B cell (primary cell): ENCODE results near the gene OPA1. TPM values are rescaled to one million over a fixed set of nuclear protein-coding genes. Genes with fewer than 3 reads are reported as not detected.

Experiments
- ATAC-seq: fragments of 200-7000 bp; cut with Tn5 transposase; one replicate; pipeline ENCODE4 v1.10.0; 2021; ENCODE audit warnings: low read depth, mild to moderate bottlenecking, moderate number of reproducible peaks, moderate library complexity
- CTCF ChIA-PET: fragments of 350-600 bp; sonication (Branson Sonifier 250); formaldehyde crosslinking; loops from one replicate; lab custom pipeline; 2021; ENCODE audit warnings: antibody characterized with exemption, inconsistent platforms; lab: Charles Lee
- POLR2A ChIA-PET: fragments of 350-600 bp; sonication (Branson Sonifier 250); formaldehyde crosslinking; loops from one replicate; lab custom pipeline; 2021; ENCODE audit warnings: antibody characterized with exemption; lab: Charles Lee
- DNase-seq: peaks from one replicate; pipeline ENCODE4 v3.0.0; 2013
- H2AFZ ChIP-seq: 2 replicates; pipeline ENCODE4 v1.6.1; 2012; ENCODE audit warnings: mild to moderate bottlenecking, low read depth, low read length; ENCODE audit not compliant: insufficient read depth, poor library complexity, severe bottlenecking
- H3K27ac ChIP-seq, 2 donors: 1 replicate in 1 of 2; 2 replicates in 1 of 2; pipeline ENCODE4 v1.5.1; 2012 to 2013; ENCODE audit warnings: low read length in 2 of 2, mild to moderate bottlenecking in 2 of 2, moderate library complexity in 1 of 2
- H3K27me3 ChIP-seq, 4 experiments: fragments of 200-600 bp in 1 of 4; sonication (generic) in 1 of 4; replicated peaks in 1 of 4; 1 replicate in 2 of 4; 2 replicates in 2 of 4; pipeline versions ENCODE4 v1.6.1 to v1.7.0; 2013 to 2016; ENCODE audit warnings: low read length in 3 of 4, mild to moderate bottlenecking in 2 of 4, mixed read lengths in 1 of 4, moderate library complexity in 1 of 4; ENCODE audit not compliant: insufficient read depth in 4 of 4, control insufficient read depth in 3 of 4; ENCODE audit errors: control extremely low read depth in 1 of 4
- H3K36me3 ChIP-seq, 2 experiments: replicated peaks in 1 of 2; 1 replicate in 1 of 2; 2 replicates in 1 of 2; pipeline versions ENCODE4 v1.6.1 to v1.7.1; 2013; ENCODE audit warnings: low read length in 1 of 2; ENCODE audit not compliant: insufficient read depth in 2 of 2, control insufficient read depth in 1 of 2; ENCODE audit errors: control extremely low read depth in 1 of 2, extremely low read depth in 1 of 2
- H3K4me1 ChIP-seq, 2 donors: fragments of 200-600 bp in 1 of 2; sonication (generic) in 1 of 2; 1 replicate in 1 of 2; 2 replicates in 1 of 2; pipeline versions ENCODE4 v1.5.1 to v1.6.1; 2013 to 2017; ENCODE audit warnings: low read length in 2 of 2; ENCODE audit not compliant: control insufficient read depth in 2 of 2, insufficient read depth in 2 of 2
- H3K4me2 ChIP-seq: replicated peaks from 2 replicates; pipeline ENCODE3; 2012; ENCODE audit warnings: mild to moderate bottlenecking, low read depth, low read length; ENCODE audit not compliant: poor library complexity, severe bottlenecking
- H3K4me3 ChIP-seq, 5 experiments: fragments of 200-600 bp in 1 of 5; sonication (generic) in 1 of 5; 1 replicate in 3 of 5; 2 replicates in 2 of 5; pipeline versions ENCODE4 v1.5.1 to v1.7.0; 2011 to 2016; ENCODE audit warnings: low read length in 4 of 5, mild to moderate bottlenecking in 4 of 5, low read depth in 2 of 5, control low read depth in 1 of 5, moderate library complexity in 1 of 5; ENCODE audit not compliant: insufficient read depth in 1 of 5; ENCODE audit errors: control extremely low read depth in 1 of 5, extremely low read depth in 1 of 5
- H3K79me2 ChIP-seq: fragments of 200-600 bp; sonication (generic); one replicate; pipeline ENCODE4 v1.6.0; 2016; ENCODE audit warnings: low read length; ENCODE audit not compliant: control insufficient read depth, insufficient read depth
- H3K9ac ChIP-seq: fragments of 200-600 bp; sonication (generic); 2 replicates; pipeline ENCODE4 v1.6.1; 2017; ENCODE audit warnings: mild to moderate bottlenecking, low read length, moderate library complexity
- H3K9me3 ChIP-seq, 3 donors: one replicate each; pipeline versions ENCODE4 v1.6.1 to v1.7.1; 2013; ENCODE audit warnings: low read length in 2 of 3; ENCODE audit not compliant: control insufficient read depth in 2 of 3, insufficient read depth in 1 of 3; ENCODE audit errors: control extremely low read depth in 1 of 3
- H4K20me1 ChIP-seq: 2 replicates; pipeline ENCODE4 v1.6.0; 2012; ENCODE audit warnings: mild to moderate bottlenecking, low read length; ENCODE audit not compliant: insufficient read depth, control insufficient read depth, poor library complexity, severe bottlenecking
- H3K27ac Mint-ChIP-seq: one replicate; pipeline ENCODE4 v1.8.0; 2021; ENCODE audit warnings: mixed read lengths
- H3K27me3 Mint-ChIP-seq: one replicate; pipeline ENCODE4 v1.8.0; 2021; ENCODE audit warnings: mixed read lengths
- H3K4me1 Mint-ChIP-seq: one replicate; pipeline ENCODE4 v1.8.0; 2021; ENCODE audit warnings: mixed read lengths
- H3K4me3 Mint-ChIP-seq: one replicate; pipeline ENCODE4 v1.8.0; 2021; ENCODE audit warnings: mixed read lengths
- H3K9me3 Mint-ChIP-seq: one replicate; pipeline ENCODE4 v1.8.0; 2022; ENCODE audit warnings: mixed read lengths; ENCODE audit not compliant: insufficient read depth
- EZH2 ChIP-seq: IDR thresholded peaks from 2 replicates; pipeline ENCODE4 v1.6.1; 2012; ENCODE audit warnings: borderline replicate concordance, low read depth, mild to moderate bottlenecking, moderate library complexity, low read length; ENCODE audit not compliant: insufficient read depth, poor library complexity, severe bottlenecking
- WGBS: methylation state at CpG from one replicate; pipeline ENCODE4 v1.1.5; 2013; ENCODE audit warnings: missing lambda C conversion rate; ENCODE audit not compliant: insufficient coverage; 5-methylcytosine and 5-hydroxymethylcytosine counted together
- intact Hi-C: fragments of 100-400 bp; cut with micrococcal nuclease; formaldehyde crosslinking; loops from one replicate; pipeline ENCODE4 v1.10.0; 2022
- polyA plus RNA-seq: library from polyadenylated mRNA; depleted of rRNA; stranded (reverse); fragments of >200 nt; gene quantifications from 2 replicates; pipeline ENCODE4 v1.2.3, GENCODE V29; 2012
- total RNA-seq, 2 donors: library from RNA; stranded (reverse); fragments of 120-200 nt in 1 of 2; gene quantifications; 1 replicate in 1 of 2; 2 replicates in 1 of 2; pipeline versions ENCODE4 v1.2.3 to v1.2.4, GENCODE V29; 2013 to 2022
- TF ChIP-seq, protein P1 (sequence below): fragments of 200-600 bp; IDR thresholded peaks from one replicate; pipeline ENCODE4 v1.8.0; 2022; ENCODE audit warnings: antibody characterized with exemption, mild to moderate bottlenecking

OPA1 gene
- total and polyA plus RNA-seq, 2 donors (not counting 1 experiment from before 2014, with no cell fraction given), result 9.1 to 62.8 TPM

- H3K27me3 ChIP-seq, result peaks cover 0 to 2% (median 0%) of the 10 kb centered on the region in 4 experiments
- ChIA-PET CTCF (no interaction called here), POLR2A (interaction anchor here (0.7 kb wide), 1 partner anchor 10 kb away, joined by 3 read pairs; no protein-coding TSS in a partner anchor)
- WGBS, result no CpG with 5 or more reads among the region's 3 CpGs
- H3K9ac ChIP-seq, result no peak overlapping the region
- no peak overlapping the region for H3K27ac ChIP-seq
- no peaks in the 10 kb centered on the region for H4K20me1 ChIP-seq
- TF ChIP-seq EZH2, result no peak
- TF ChIP-seq, protein P1, sequence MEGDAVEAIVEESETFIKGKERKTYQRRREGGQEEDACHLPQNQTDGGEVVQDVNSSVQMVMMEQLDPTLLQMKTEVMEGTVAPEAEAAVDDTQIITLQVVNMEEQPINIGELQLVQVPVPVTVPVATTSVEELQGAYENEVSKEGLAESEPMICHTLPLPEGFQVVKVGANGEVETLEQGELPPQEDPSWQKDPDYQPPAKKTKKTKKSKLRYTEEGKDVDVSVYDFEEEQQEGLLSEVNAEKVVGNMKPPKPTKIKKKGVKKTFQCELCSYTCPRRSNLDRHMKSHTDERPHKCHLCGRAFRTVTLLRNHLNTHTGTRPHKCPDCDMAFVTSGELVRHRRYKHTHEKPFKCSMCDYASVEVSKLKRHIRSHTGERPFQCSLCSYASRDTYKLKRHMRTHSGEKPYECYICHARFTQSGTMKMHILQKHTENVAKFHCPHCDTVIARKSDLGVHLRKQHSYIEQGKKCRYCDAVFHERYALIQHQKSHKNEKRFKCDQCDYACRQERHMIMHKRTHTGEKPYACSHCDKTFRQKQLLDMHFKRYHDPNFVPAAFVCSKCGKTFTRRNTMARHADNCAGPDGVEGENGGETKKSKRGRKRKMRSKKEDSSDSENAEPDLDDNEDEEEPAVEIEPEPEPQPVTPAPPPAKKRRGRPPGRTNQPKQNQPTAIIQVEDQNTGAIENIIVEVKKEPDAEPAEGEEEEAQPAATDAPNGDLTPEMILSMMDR, result no peak
- H3K4me1 ChIP-seq, result peaks cover 12 to 16% of the 10 kb centered on the region in 2 donors
- Mint-ChIP-seq H3K27ac (no peak overlapping the region), H3K9me3 (no peaks in the 10 kb centered on the region), H3K4me3 (no peak overlapping the region), H3K4me1 (peaks cover 18% of the 10 kb centered on the region), H3K27me3 (peaks cover 8% of the 10 kb centered on the region)
- no peak overlapping the region for H2AFZ ChIP-seq
- intact Hi-C loops, result no loop called here
- H3K4me2 ChIP-seq, result no peak overlapping the region
- no peak overlapping the region for H3K4me3 ChIP-seq
- ATAC-seq, result no peak
- peaks cover 0 to 15% (median 3%) of the 10 kb centered on the region in 3 donors for H3K9me3 ChIP-seq
- H3K36me3 ChIP-seq, result no peaks in the 10 kb centered on the region
- no peak for DNase-seq
- H3K79me2 ChIP-seq, result no peaks in the 10 kb centered on the region
Observed at GRCh38 chr3:193720169-193720568, 127.2 kb downstream of the OPA1 start.

DNA sequence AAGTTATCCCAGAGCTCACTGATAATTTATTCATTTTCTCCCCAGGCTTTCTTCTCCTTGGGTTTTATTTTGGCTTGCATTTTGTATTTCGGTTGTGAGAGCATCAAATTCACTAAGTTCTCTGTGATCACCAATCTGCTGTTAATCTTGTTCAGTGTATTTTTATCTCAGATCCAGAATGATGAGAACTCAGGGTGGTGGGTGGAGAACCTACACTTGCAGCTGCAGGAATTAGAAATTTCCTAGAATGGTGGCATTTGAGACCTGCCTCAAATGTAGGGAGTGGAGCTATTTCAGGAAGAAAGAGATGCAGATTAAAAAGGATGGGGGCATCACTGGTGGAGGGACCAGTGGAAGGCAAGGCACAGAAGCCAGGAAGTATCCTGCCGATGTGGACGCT, 129.6 kb downstream of the OPA1 start:
- Histone ChIP-seq H3K27ac (no peak overlapping the region), H3K4me2 (no peak overlapping the region), H3K4me1 (no peaks in the 10 kb centered on the region), H3K27me3 (peaks cover 0 to 4% (median 0%) of the 10 kb centered on the region in 4 experiments), H3K9ac (no peak overlapping the region), H4K20me1 (no peaks in the 10 kb centered on the region), H3K9me3 (peaks cover 0 to 6% (median 0%) of the 10 kb centered on the region in 3 donors), H3K79me2 (no peaks in the 10 kb centered on the region), H3K36me3 (no peaks in the 10 kb centered on the region), H3K4me3 (no peak overlapping the region), H2AFZ (no peak overlapping the region)
- intact Hi-C loops, result no loop called here
- DNase-seq, result no peak
- POLR2A ChIA-PET, result no interaction called here
- TF ChIP-seq, protein P1, result no peak
- no peak for TF ChIP-seq EZH2
- Mint-ChIP-seq H3K9me3 (no peaks in the 10 kb centered on the region), H3K27me3 (peaks cover 8% of the 10 kb centered on the region), H3K4me3 (no peak overlapping the region), H3K4me1 (no peaks in the 10 kb centered on the region), H3K27ac (no peak overlapping the region)
- WGBS, result 100% methylated on average over 2 of the region's 3 CpGs
- no peak for ATAC-seq
- CTCF ChIA-PET, result no interaction called here
